Testis (tissue), 2 donors: ENCODE measurements around the gene SPAG5.

Experiments used
- POLR2A ChIP-seq: fragments of 450-650 bp; IDR thresholded peaks from one replicate; pipeline ENCODE4 v1.6.1; 2017; ENCODE audit warnings: antibody characterized with exemption, mild to moderate bottlenecking, moderate library complexity
- TF ChIP-seq, protein P1 (sequence below), 3 experiments: fragments of 450-650 bp in 2 of 3; fragments of 200-600 bp in 1 of 3; sonication (generic) in 1 of 3; IDR thresholded peaks; one replicate each; pipeline ENCODE4 v1.5.1; 2016 to 2019; ENCODE audit warnings: antibody characterized with exemption in 3 of 3, mild to moderate bottlenecking in 2 of 3, moderate library complexity in 1 of 3

GRCh38 chr17:28620010-28620409 is 21.2 kb upstream of the SPAG5 start:
- TF ChIP-seq, protein P1, sequence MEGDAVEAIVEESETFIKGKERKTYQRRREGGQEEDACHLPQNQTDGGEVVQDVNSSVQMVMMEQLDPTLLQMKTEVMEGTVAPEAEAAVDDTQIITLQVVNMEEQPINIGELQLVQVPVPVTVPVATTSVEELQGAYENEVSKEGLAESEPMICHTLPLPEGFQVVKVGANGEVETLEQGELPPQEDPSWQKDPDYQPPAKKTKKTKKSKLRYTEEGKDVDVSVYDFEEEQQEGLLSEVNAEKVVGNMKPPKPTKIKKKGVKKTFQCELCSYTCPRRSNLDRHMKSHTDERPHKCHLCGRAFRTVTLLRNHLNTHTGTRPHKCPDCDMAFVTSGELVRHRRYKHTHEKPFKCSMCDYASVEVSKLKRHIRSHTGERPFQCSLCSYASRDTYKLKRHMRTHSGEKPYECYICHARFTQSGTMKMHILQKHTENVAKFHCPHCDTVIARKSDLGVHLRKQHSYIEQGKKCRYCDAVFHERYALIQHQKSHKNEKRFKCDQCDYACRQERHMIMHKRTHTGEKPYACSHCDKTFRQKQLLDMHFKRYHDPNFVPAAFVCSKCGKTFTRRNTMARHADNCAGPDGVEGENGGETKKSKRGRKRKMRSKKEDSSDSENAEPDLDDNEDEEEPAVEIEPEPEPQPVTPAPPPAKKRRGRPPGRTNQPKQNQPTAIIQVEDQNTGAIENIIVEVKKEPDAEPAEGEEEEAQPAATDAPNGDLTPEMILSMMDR (IDR thresholded peaks at IDR 0.05): no peak
- TF ChIP-seq POLR2A: no peak
